ENCODE results near the gene CACNA1H. TPM values are rescaled to one million over a fixed set of nuclear protein-coding genes. Genes with fewer than 3 reads are reported as not detected.

Gene CACNA1H
- total and polyA plus RNA-seq, 2 donors (not counting 3 experiments of a cell fraction or from before 2014, with no cell fraction given) = 0.03 TPM; not detected in 1

- Histone ChIP-seq H3K27me3 (ENCODE audit: control insufficient read depth in 2 of 2, insufficient read depth in 2 of 2, low read length in 2 of 2) (no peaks in the 10 kb centered on the region), H3K27ac (ENCODE audit: insufficient read depth, low read depth, low read length) (no peak overlapping the region), H3K79me2 (ENCODE audit: control insufficient read depth, insufficient read depth, low read length) (no peaks in the 10 kb centered on the region), H2AFZ (ENCODE audit: low read depth, low read length) (no peak overlapping the region), H3K4me1 (ENCODE audit: control insufficient read depth, extremely low read depth, insufficient read depth, low read length) (no peaks in the 10 kb centered on the region), H3K9me3 (replicated peaks; ENCODE audit: control insufficient read depth, insufficient read depth, low read length) (no peaks in the 10 kb centered on the region), H3K4me2 (ENCODE audit: insufficient read depth, low read length) (no peak overlapping the region), H4K20me1 (replicated peaks; ENCODE audit: control insufficient read depth, extremely low read depth, insufficient read depth, low read length) (no peaks in the 10 kb centered on the region), H3K4me3 (replicated peaks in 1 of 3; ENCODE audit: insufficient read depth in 1 of 3, low read depth in 1 of 3, low read length in 3 of 3) (no peak overlapping the region), H3K9ac (replicated peaks; ENCODE audit: extremely low read depth, insufficient read depth, low read length) (no peak overlapping the region), H3K36me3 (ENCODE audit: control insufficient read depth in 2 of 2, extremely low read depth in 1 of 2, insufficient read depth in 2 of 2, low read length in 2 of 2) (no peaks in the 10 kb centered on the region), H3K9me1 (replicated peaks; ENCODE audit: control insufficient read depth, extremely low read depth, insufficient read depth, low read length) (no peaks in the 10 kb centered on the region)
- no peak for DNase-seq (ENCODE audit: low read depth, low spot score)
- ChIA-PET CTCF (no interaction called here), POLR2A (no interaction called here)
- dilution Hi-C loops (cut with MboI; ENCODE audit: extremely low pct_ligation_motif_present, low sequenced_read_pairs) (no loop called here), intact Hi-C loops (cut with micrococcal nuclease) (no loop called here)
- FAIRE-seq = no peak
- TF ChIP-seq GATA2 (IDR thresholded peaks at IDR 0.05; ENCODE audit: insufficient read depth, insufficient read length, low read depth, low read length) (no peak), POLR2A (IDR thresholded peaks at IDR 0.05; ENCODE audit: low read depth, low read length) (no peak), MYC (IDR thresholded peaks at IDR 0.05; ENCODE audit: low read depth, low read length) (no peak), POLR2AphosphoS5 (IDR thresholded peaks at IDR 0.05; ENCODE audit: insufficient read depth, low read depth, low read length) (no peak), EZH2 (IDR thresholded peaks at IDR 0.05; ENCODE audit: borderline replicate concordance, low read depth, low read length, severe bottlenecking) (no peak), FOS (IDR thresholded peaks at IDR 0.05; ENCODE audit: borderline replicate concordance, insufficient read depth, low read length) (no peak), JUN (IDR thresholded peaks at IDR 0.05; ENCODE audit: borderline replicate concordance, insufficient read depth, insufficient read length, low read depth) (no peak)
- TF ChIP-seq, protein P1, sequence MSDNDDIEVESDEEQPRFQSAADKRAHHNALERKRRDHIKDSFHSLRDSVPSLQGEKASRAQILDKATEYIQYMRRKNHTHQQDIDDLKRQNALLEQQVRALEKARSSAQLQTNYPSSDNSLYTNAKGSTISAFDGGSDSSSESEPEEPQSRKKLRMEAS (IDR thresholded peaks at IDR 0.05; ENCODE audit: insufficient read depth, insufficient read length) = no peak
- TF ChIP-seq, protein P2, sequence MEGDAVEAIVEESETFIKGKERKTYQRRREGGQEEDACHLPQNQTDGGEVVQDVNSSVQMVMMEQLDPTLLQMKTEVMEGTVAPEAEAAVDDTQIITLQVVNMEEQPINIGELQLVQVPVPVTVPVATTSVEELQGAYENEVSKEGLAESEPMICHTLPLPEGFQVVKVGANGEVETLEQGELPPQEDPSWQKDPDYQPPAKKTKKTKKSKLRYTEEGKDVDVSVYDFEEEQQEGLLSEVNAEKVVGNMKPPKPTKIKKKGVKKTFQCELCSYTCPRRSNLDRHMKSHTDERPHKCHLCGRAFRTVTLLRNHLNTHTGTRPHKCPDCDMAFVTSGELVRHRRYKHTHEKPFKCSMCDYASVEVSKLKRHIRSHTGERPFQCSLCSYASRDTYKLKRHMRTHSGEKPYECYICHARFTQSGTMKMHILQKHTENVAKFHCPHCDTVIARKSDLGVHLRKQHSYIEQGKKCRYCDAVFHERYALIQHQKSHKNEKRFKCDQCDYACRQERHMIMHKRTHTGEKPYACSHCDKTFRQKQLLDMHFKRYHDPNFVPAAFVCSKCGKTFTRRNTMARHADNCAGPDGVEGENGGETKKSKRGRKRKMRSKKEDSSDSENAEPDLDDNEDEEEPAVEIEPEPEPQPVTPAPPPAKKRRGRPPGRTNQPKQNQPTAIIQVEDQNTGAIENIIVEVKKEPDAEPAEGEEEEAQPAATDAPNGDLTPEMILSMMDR (IDR thresholded peaks at IDR 0.05; ENCODE audit: extremely low read depth in 1 of 2, insufficient read depth in 1 of 2, low read depth in 1 of 2, low read length in 2 of 2) = no peak
- BruUV-seq (replicated peaks) = no TSS peak
Observed at GRCh38 chr16:1168837-1169236, 15.9 kb downstream of the CACNA1H start.

All from endothelial cell of umbilical vein (primary cell).